Kidney (tissue), 14 donors: ENCODE measurements around the gene NPEPL1. TPM values are rescaled to one million over a fixed set of nuclear protein-coding genes. Genes with fewer than 3 reads are reported as not detected.

Experiments
- DNase-seq, 5 donors: peaks; one replicate each; pipeline ENCODE4 v3.0.0-alpha.2; 2013 to 2020
- FAIRE-seq: peaks from 2 replicates; lab custom pipeline; 2012; peaks lifted over from hg19 to GRCh38; lab: Jason Lieb, UNC
- H3K27ac ChIP-seq, 2 donors: one replicate each; pipeline ENCODE4 v1.7.0; 2013; ENCODE audit warnings: low read depth in 2 of 2, low read length in 2 of 2, inconsistent platforms in 1 of 2
- H3K27me3 ChIP-seq: one replicate; pipeline ENCODE4 v1.7.1; 2013; ENCODE audit warnings: low read length, inconsistent platforms; ENCODE audit not compliant: control insufficient read depth, insufficient read depth
- H3K36me3 ChIP-seq, 3 donors: one replicate each; pipeline versions ENCODE4 v1.7.0 to v1.7.1; 2013; ENCODE audit warnings: low read length in 3 of 3, control low read depth in 1 of 3, inconsistent platforms in 1 of 3; ENCODE audit not compliant: insufficient read depth in 3 of 3, control insufficient read depth in 2 of 3
- H3K4me1 ChIP-seq, 3 donors: one replicate each; pipeline versions ENCODE4 v1.7.0 to v1.7.1; 2013; ENCODE audit warnings: low read length in 3 of 3, inconsistent platforms in 1 of 3, low read depth in 1 of 3; ENCODE audit not compliant: control insufficient read depth in 2 of 3, insufficient read depth in 2 of 3
- H3K4me3 ChIP-seq, 3 donors: one replicate each; pipeline versions ENCODE4 v1.7.0 to v1.8.1; 2013; ENCODE audit warnings: low read length in 3 of 3, control low read depth in 1 of 3, inconsistent platforms in 1 of 3
- H3K9ac ChIP-seq, 3 donors: one replicate each; pipeline versions ENCODE4 v1.7.0 to v1.7.1; 2013; ENCODE audit warnings: low read length in 3 of 3, control low read depth in 1 of 3, inconsistent platforms in 1 of 3
- H3K9me3 ChIP-seq, 3 donors: one replicate each; pipeline versions ENCODE4 v1.7.0 to v1.7.1; 2013; ENCODE audit warnings: low read length in 3 of 3, control low read depth in 1 of 3, inconsistent platforms in 1 of 3; ENCODE audit not compliant: control insufficient read depth in 2 of 3, insufficient read depth in 1 of 3
- CTCF ChIP-seq: IDR thresholded peaks from 3 replicates; pipeline ENCODE4 v1.5.1; 2012; ENCODE audit warnings: mild to moderate bottlenecking, moderate library complexity, borderline replicate concordance; ENCODE audit not compliant: insufficient read depth; ENCODE audit errors: extremely low read depth
- intact Hi-C: fragments of 100-400 bp; cut with DNase I; formaldehyde crosslinking; loops from one replicate; pipeline ENCODE4 v1.11.1; 2022
- polyA plus RNA-seq: library from polyadenylated mRNA; stranded (reverse); fragments of 350-450 nt; fragmentation: Illumina TruSeq; extraction: RNeasy Lipid Tissue Mini Kit (QIAGEN cat#74804); gene quantifications from one replicate; pipeline ENCODE4 v1.2.3, GENCODE V29; 2014; ENCODE audit warnings: low read depth, low replicate concordance; ENCODE audit not compliant: insufficient read depth
- total RNA-seq: library from RNA; stranded (reverse); fragmentation: NEBNext Ultra II Directional; extraction: Animal tissue kit (Norgen Biotek cat#: 25700); gene quantifications from one replicate; pipeline ENCODE4 v1.2.1, GENCODE V29; 2021
- donor health status: control.
- donor health status: control.
- donor health status: control.
- donor health status: control.
- donor health status: control.
- donor health status: DM: yes; HTN: yes; CAD: no.
- donor health status: Normal renal cell carcinoma (clear cell type).

Gene NPEPL1
- total and polyA plus RNA-seq, 2 donors from 2014 or later, result 39.7 to 60.2 TPM

GRCh38 chr20:58656831-58657230, 35.8 kb upstream of the NPEPL1 start:
- H3K4me3 ChIP-seq, result peak overlapping the region in 1 of 3 donors; percentile 1
- no peak for TF ChIP-seq CTCF
- no peak overlapping the region for H3K27ac ChIP-seq
- intact Hi-C loops, result no loop called here
- H3K9ac ChIP-seq, result peak overlapping the region in 1 of 3 donors; percentile 31
- H3K36me3 ChIP-seq, result peaks cover 0 to 11% (median 0%) of the 10 kb centered on the region in 3 donors
- FAIRE-seq (no peak), DNase-seq (no peak)
- no peaks in the 10 kb centered on the region for H3K27me3 ChIP-seq
- H3K9me3 ChIP-seq, result no peaks in the 10 kb centered on the region
- H3K4me1 ChIP-seq, result peaks cover 5 to 14% (median 8%) of the 10 kb centered on the region in 3 donors

- intact Hi-C loops, result no loop called here
- no peak overlapping the region for H3K27ac ChIP-seq
- H3K36me3 ChIP-seq, result peaks cover 0 to 12% (median 0%) of the 10 kb centered on the region in 3 donors
- FAIRE-seq (no peak), DNase-seq (peak in 1 of 5 donors; percentile 65)
- no peaks in the 10 kb centered on the region for H3K9me3 ChIP-seq
- H3K9ac ChIP-seq, result peak overlapping the region in 1 of 3 donors; percentile 31
- no peaks in the 10 kb centered on the region for H3K27me3 ChIP-seq
- peaks cover 5 to 14% (median 8%) of the 10 kb centered on the region in 3 donors for H3K4me1 ChIP-seq
- no peak for TF ChIP-seq CTCF
- no peak overlapping the region for H3K4me3 ChIP-seq
These were observed 35.3 kb upstream of the NPEPL1 start for GRCh38 chr20:58657262-58657661.

DNA sequence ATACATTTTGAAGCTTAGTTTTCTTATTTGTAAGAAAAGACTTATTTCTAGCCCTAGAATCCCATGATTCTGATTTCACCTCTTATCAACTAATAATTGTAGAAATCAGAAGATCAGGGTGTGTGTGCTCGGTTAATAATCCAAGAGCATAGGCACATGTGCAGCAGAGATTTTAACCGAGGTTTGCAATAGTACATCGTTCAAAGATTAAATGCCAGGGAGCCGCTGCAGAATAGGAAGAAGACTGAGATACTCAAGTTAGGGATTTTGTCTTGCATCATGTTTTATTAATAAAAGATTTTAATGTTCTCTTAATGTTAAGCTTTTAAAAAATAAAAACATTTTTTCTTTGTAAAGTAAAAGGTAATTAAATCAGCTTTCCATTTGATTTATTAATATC, 34.6 kb upstream of the NPEPL1 start:
- no peak for TF ChIP-seq CTCF
- peak overlapping the region in 1 of 3 donors; percentile 31 for H3K9ac ChIP-seq
- no peak overlapping the region for H3K4me3 ChIP-seq
- H3K27me3 ChIP-seq, result no peaks in the 10 kb centered on the region
- H3K4me1 ChIP-seq, result peaks cover 3 to 12% (median 8%) of the 10 kb centered on the region in 3 donors
- FAIRE-seq (no peak), DNase-seq (no peak)
- H3K27ac ChIP-seq, result no peak overlapping the region
- intact Hi-C loops, result no loop called here
- H3K36me3 ChIP-seq, result peaks cover 2 to 12% (median 2%) of the 10 kb centered on the region in 3 donors
- no peaks in the 10 kb centered on the region for H3K9me3 ChIP-seq

DNA sequence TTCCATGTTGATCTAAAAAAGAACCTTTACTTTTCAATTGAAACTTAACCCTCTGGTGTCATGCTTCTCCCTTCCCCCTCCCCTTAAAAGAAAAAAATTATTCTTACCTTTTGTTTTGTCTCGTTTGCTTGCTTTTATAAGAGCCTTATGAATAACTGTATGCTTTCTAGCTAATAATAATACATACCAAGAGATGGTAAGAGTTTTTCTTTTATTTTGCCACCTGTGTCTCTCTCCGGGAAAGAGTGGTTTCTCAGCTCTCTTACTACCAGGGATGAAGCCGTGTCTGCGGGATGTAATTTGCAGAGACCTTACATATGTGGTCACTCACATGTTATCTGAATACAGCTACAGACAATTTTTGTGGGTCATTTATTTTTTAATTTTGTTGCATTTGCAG, 33.8 kb upstream of the NPEPL1 start:
- Histone ChIP-seq H3K4me1 (peaks cover 0 to 8% (median 6%) of the 10 kb centered on the region in 3 donors), H3K4me3 (no peak overlapping the region), H3K27me3 (no peaks in the 10 kb centered on the region), H3K36me3 (peaks cover 2 to 12% (median 5%) of the 10 kb centered on the region in 3 donors), H3K27ac (no peak overlapping the region), H3K9me3 (no peaks in the 10 kb centered on the region), H3K9ac (no peak overlapping the region)
- intact Hi-C loops, result no loop called here
- FAIRE-seq (no peak), DNase-seq (no peak)
- TF ChIP-seq CTCF, result no peak
